ENCODE results near the gene DNAJC7. TPM values are rescaled to one million over a fixed set of nuclear protein-coding genes. Genes with fewer than 3 reads are reported as not detected.
A peak's percentile ranks its signal among the peaks of the same experiment; 100 is the strongest.

DNAJC7 gene
- polyA plus RNA-seq, 1 donor = 97.2 TPM

- DNase-seq (ENCODE audit: low read depth) = no peak
These were observed 41.8 kb downstream of the DNAJC7 start for GRCh38 chr17:41975099-41976083.

DNA sequence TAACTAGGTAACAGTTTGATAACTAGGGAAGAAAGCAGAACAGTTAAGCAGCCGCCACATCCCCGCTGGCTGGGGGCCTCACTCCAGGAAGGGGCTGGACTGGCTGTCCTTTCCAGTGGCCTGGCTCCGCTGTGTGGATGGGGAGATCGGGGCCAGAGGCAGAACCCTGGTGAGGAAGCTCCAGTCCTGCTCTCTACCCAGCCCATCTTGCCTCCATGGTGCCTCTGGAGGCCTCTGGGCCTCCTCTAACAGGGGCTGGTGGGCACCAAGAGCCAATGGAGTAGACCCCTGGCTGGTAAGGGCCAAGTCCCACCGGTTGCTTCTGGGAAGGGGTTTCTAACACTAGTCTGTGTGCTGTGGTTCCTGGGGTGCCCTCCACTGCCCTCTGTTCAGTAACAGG, 42.6 kb downstream of the DNAJC7 start:
- no peak for DNase-seq (ENCODE audit: low read depth)

GRCh38 chr17:41974031-41974430, 43.2 kb downstream of the DNAJC7 start:
- DNase-seq (ENCODE audit: low read depth) = no peak

DNA sequence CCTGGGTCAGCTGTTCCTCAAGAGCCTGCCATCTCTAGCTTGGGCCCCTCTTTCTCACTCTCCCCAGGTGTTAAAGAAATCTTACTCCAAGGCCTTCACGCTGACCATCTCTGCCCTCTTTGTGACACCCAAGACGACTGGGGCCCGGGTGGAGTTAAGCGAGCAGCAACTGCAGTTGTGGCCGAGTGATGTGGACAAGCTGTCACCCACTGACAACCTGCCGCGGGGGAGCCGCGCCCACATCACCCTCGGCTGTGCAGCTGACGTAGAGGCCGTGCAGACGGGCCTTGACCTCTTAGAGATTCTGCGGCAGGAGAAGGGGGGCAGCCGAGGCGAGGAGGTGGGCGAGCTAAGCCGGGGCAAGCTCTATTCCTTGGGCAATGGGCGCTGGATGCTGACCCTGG, 43.8 kb downstream of the DNAJC7 start:
- DNase-seq (ENCODE audit: low read depth) = no peak

- DNase-seq (ENCODE audit: low read depth) = no peak
These were observed 44.5 kb downstream of the DNAJC7 start for GRCh38 chr17:41972571-41973407.

DNA sequence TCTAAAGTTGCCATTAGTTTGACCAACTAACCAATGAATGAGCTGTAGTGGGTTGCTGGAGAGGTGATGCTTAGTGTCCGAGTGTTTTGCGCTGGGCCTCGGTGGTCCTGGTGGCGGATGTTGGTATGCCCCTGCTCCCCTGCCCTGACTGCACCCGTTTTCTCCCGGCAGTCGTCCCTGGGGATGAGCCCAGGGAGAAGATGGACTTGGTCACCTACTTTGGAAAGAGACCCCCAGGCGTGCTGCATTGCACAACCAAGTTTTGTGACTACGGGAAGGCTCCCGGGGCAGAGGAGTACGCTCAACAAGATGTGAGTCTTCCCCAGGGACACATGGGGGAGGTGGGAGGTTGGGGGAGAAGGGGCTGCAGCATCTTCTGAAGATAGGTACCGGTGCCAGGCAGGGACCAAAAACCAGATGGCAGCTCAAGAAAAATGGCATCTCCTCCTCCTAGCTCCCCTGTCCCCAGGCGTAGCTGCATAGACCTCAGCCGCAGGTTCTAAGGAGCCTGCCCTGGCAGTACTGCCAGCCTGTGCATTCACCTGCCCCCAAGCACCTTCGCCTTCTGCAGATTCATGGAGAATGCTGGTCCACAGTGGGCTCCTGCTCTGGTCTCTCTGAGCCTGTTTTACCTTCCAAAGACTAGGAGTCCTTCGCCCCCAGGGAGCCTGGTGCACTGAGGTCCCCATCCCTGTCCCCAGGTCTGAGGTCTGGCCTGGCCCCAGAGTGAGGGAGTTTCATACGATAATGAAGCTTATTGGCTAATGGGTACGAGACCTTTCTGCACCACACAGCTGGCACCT, 45.3 kb downstream of the DNAJC7 start:
- no peak for DNase-seq (ENCODE audit: low read depth)

DNA sequence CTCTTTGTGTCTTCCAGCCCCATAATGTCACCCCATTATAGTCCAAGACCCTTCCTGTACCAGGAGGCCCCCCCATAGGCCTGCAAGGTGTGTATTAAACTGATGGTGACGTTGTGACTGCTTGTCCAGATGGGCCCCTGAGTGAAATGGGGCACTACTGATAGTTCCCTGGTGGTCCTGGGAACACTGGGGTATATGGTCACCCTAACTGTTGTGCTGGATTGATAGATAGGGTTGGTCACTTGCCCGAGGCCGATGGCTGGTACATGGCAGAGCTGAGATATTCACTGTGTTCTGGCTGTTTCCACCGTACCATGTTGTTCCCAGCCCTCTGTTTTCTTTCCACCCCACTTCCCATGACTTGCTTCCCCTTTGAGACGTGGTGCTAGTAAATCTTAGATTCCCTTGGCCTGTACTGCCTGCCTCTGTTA, 46.3 kb downstream of the DNAJC7 start:
- DNase-seq (ENCODE audit: low read depth) = no peak

GRCh38 chr17:41968676-41969075, 48.6 kb downstream of the DNAJC7 start:
- no peak for DNase-seq (ENCODE audit: low read depth)

- DNase-seq (ENCODE audit: low read depth) = no peak
These were observed 49.2 kb downstream of the DNAJC7 start for GRCh38 chr17:41967921-41968578.

GRCh38 chr17:41967141-41967920, 49.9 kb downstream of the DNAJC7 start:
- DNase-seq (ENCODE audit: low read depth) = no peak

GRCh38 chr17:41966463-41967140, 50.6 kb downstream of the DNAJC7 start, which contains the start of gene CNP:
CNP (plus strand) TSS chr17:41966795; CDS start chr17:41966885, 90 bp downstream.
- DNase-seq (ENCODE audit: low read depth) = peak; percentile 51

DNA sequence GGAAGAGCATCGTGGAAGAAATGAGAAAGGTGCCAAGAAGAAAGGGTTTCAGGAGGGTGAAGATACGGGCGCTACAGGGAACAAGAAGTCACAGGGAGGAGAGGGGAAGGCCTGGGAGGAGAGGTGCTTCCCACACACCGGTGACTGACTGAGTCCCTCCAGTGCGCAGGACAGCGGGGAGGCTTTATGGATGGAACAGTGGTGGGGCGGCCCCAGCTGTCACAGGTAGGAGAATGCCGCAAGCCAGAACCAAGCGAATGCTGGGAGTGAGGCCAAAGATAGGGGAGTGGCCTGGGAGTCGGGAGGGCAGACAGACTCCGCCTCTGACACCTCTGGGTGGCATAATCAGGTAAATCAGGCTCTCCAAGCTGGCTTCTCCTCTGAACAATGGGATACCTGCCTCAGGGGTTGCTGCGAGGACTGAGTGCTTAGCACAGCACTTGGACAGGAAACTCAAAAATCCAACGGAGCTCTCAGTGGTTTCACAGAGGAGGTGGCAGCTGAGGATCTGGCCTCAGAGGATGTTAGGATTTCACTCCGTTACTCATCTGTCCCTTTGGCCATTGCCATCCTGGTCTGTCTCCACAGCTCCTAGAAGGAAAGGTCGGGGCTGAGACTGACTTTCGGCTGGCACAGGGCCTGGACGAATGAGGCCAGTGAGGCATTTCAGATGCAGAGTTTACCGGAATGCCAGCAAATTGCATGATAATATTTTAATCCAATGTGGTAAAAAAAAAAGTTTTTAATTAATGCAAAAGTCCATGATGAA, 51.4 kb downstream of the DNAJC7 start:
- DNase-seq (ENCODE audit: low read depth) = no peak

- peak; percentile 39 for DNase-seq (ENCODE audit: low read depth)
These were observed 54.3 kb downstream of the DNAJC7 start for GRCh38 chr17:41962768-41963434.

DNA sequence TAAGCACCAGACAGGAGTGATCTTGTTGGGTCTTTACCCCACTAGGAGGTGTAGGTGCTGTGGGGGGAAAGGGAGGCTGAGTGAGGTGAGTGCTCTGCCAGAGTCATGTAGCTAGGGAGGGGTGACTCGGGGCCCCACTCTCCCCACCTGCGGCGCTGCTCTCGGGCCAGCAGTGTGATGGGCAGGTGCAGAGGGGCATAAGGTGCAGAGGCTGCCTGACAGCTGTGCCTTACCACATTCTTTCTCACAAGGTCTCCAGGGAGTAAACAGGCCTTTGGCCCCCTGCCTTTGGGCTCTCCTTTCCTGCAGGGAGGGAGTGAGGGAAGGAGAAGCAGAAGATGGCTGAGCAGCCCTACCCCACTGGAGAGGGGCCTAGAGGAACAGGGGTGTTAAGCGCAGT, 55.1 kb downstream of the DNAJC7 start:
- DNase-seq (ENCODE audit: low read depth) = no peak

- DNase-seq (ENCODE audit: low read depth) = no peak
These were observed 57.7 kb downstream of the DNAJC7 start for GRCh38 chr17:41959336-41960095.

DNA sequence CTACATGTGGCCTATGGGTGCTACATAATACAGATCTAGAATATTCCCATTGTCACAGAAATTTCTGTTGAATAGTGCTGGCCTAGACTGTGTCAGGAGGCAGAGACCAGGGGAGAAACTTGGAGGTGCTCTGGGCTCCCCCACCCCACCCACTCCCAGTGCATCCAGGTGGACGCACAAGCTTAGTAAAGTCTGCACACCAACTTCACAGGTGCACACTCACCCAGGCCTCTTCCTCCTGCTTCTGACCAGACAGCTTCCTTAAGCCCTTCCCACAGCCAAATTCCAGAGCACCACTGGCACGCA, 58.3 kb downstream of the DNAJC7 start:
- DNase-seq (ENCODE audit: low read depth) = no peak

- DNase-seq (ENCODE audit: low read depth) = no peak
These were observed 59.3 kb downstream of the DNAJC7 start for GRCh38 chr17:41957869-41958439.

Measured in forelimb muscle (tissue), 1 donor.